MM.1S (cell line): ENCODE data around the gene SERPINA9.

Source experiments
- DNase-seq: peaks from one replicate; pipeline ENCODE4 v3.0.0-alpha.2; 2015
- H2AFZ ChIP-seq: fragments of 300-600 bp; sonication (generic); 2 replicates; pipeline ENCODE4 v1.6.0; 2016; ENCODE audit warnings: antibody characterized with exemption, low read length
- H3F3A ChIP-seq: fragments of 300-600 bp; sonication (generic); 2 replicates; pipeline ENCODE4 v1.6.1; 2016; ENCODE audit warnings: mild to moderate bottlenecking, antibody characterized with exemption, low read length, moderate library complexity, mixed read lengths; ENCODE audit not compliant: insufficient read depth
- H3K27ac ChIP-seq: fragments of 300-600 bp; sonication (generic); 2 replicates; pipeline ENCODE4 v1.5.1; 2016; ENCODE audit warnings: mild to moderate bottlenecking, low read length
- H3K27me3 ChIP-seq: fragments of 300-600 bp; sonication (generic); replicated peaks from 2 replicates; pipeline ENCODE4 v1.6.0; 2016; ENCODE audit warnings: low read length; ENCODE audit not compliant: insufficient read depth
- H3K36me3 ChIP-seq: fragments of 300-600 bp; sonication (generic); replicated peaks from 2 replicates; pipeline ENCODE4 v1.6.1; 2016; ENCODE audit warnings: mild to moderate bottlenecking, low read length, mixed read lengths; ENCODE audit not compliant: insufficient read depth
- H3K4me1 ChIP-seq: fragments of 300-600 bp; sonication (generic); 2 replicates; pipeline ENCODE4 v1.6.1; 2016; ENCODE audit warnings: low read length, mixed read lengths
- H3K4me2 ChIP-seq: fragments of 300-600 bp; sonication (generic); 2 replicates; pipeline ENCODE4 v1.6.0; 2016; ENCODE audit warnings: low read depth, low read length
- H3K4me3 ChIP-seq: fragments of 300-600 bp; sonication (generic); 2 replicates; pipeline ENCODE4 v1.5.1; 2016; ENCODE audit warnings: low read length, mixed read lengths
- H3K79me2 ChIP-seq: fragments of 300-600 bp; sonication (generic); 2 replicates; pipeline ENCODE4 v1.6.1; 2016; ENCODE audit warnings: mixed run types, low read length, mixed read lengths
- H3K9ac ChIP-seq: fragments of 300-600 bp; sonication (generic); 2 replicates; pipeline ENCODE4 v1.6.1; 2016; ENCODE audit warnings: low read length, mixed read lengths
- H3K9me2 ChIP-seq: fragments of 300-600 bp; sonication (generic); replicated peaks from 2 replicates; pipeline ENCODE4 v1.6.1; 2016; ENCODE audit warnings: mild to moderate bottlenecking, low read length, mixed read lengths; ENCODE audit not compliant: insufficient read depth
- H3K9me3 ChIP-seq: fragments of 300-600 bp; sonication (generic); replicated peaks from 2 replicates; pipeline ENCODE4 v1.6.1; 2016; ENCODE audit warnings: mild to moderate bottlenecking, low read length, mixed read lengths; ENCODE audit not compliant: insufficient read depth
- H4K20me1 ChIP-seq: fragments of 300-600 bp; sonication (generic); 2 replicates; pipeline ENCODE4 v1.6.1; 2016; ENCODE audit warnings: mild to moderate bottlenecking, low read length, moderate library complexity, mixed read lengths; ENCODE audit not compliant: insufficient read depth
- CTCF ChIP-seq: fragments of 300-600 bp; sonication (generic); IDR thresholded peaks from 2 replicates; pipeline ENCODE4 v1.5.1; 2016; ENCODE audit warnings: antibody characterized with exemption, low read length, mixed read lengths
- EZH2 ChIP-seq: fragments of 300-600 bp; sonication (generic); optimal IDR thresholded peaks from 2 replicates; pipeline ENCODE3; 2017; ENCODE audit warnings: low read depth, mild to moderate bottlenecking, antibody characterized with exemption, low read length, mixed read lengths
- EZH2phosphoT487 ChIP-seq: fragments of 300-600 bp; sonication (generic); IDR thresholded peaks from 2 replicates; pipeline ENCODE4 v1.6.1; 2018; ENCODE audit warnings: antibody characterized with exemption, low read length

The SERPINA9 gene

GRCh38 chr14:94499673-94500072 is 23.7 kb upstream of the SERPINA9 start:
- Histone ChIP-seq H3K4me2 (no peak overlapping the region), H3K9me2 (no peaks in the 10 kb centered on the region), H3K27ac (no peak overlapping the region), H3K9ac (no peak overlapping the region), H3K9me3 (no peaks in the 10 kb centered on the region), H2AFZ (no peak overlapping the region), H4K20me1 (no peaks in the 10 kb centered on the region), H3F3A (no peaks in the 10 kb centered on the region), H3K4me3 (no peak overlapping the region), H3K36me3 (no peaks in the 10 kb centered on the region), H3K4me1 (no peaks in the 10 kb centered on the region), H3K27me3 (no peaks in the 10 kb centered on the region), H3K79me2 (no peaks in the 10 kb centered on the region)
- no peak for TF ChIP-seq EZH2phosphoT487
- no peak for TF ChIP-seq CTCF
- TF ChIP-seq EZH2, result no peak
- no peak for DNase-seq

DNA sequence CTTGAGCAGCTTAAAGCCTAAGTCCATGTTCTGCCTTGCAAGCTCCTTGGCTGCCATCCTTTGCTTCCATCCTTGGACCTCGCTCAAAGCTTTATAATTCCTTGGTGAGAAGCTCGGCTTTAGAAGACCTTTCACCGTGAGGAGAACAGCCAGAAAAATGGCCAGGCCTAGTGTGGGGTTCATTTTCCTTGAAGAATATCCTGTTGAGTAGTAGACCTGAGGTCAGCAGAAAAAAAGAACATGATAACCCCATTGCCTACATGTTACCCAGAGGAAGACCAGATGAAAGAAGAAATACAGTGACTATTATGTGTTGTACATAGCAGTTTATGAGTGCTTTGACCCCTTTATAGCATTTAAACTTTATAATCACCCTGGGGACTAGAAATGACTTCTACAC is 22.2 kb upstream of the SERPINA9 start:
- H3K4me2 ChIP-seq, result no peak overlapping the region

DNA sequence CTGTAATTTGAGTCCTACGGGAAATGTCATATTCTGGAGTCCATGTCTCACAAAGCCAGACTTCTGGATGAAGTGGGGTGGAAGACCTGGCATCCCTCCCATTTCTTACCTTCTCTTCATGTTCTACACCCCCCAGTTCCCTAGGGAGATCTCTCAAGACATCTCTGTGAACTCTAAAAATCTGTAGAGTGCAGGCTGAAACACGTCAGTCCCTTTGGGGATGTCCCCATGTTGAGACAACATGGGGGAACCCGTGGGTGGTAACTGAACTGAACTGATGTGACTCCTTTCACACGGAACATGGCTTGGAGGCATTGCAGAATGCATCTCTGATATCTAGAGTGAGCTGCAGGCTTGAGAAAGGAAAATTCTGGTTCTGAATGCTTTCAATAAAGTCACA is 18.1 kb upstream of the SERPINA9 start:
- Histone ChIP-seq H3K27me3 (no peaks in the 10 kb centered on the region), H3K79me2 (no peaks in the 10 kb centered on the region), H3K4me1 (no peaks in the 10 kb centered on the region), H3K9me2 (no peaks in the 10 kb centered on the region), H3K4me3 (no peak overlapping the region), H4K20me1 (no peaks in the 10 kb centered on the region), H3F3A (no peaks in the 10 kb centered on the region), H2AFZ (no peak overlapping the region), H3K4me2 (no peak overlapping the region), H3K27ac (no peak overlapping the region), H3K36me3 (no peaks in the 10 kb centered on the region), H3K9me3 (no peaks in the 10 kb centered on the region), H3K9ac (no peak overlapping the region)
- no peak for DNase-seq
- TF ChIP-seq EZH2, result no peak
- no peak for TF ChIP-seq CTCF
- TF ChIP-seq EZH2phosphoT487, result no peak

More for the DNA sequence above, 22.2 kb upstream of the SERPINA9 start:
- no peak for DNase-seq
- Histone ChIP-seq H3K27ac (no peak overlapping the region), H3K4me3 (no peak overlapping the region), H3K4me1 (no peaks in the 10 kb centered on the region), H3K9ac (no peak overlapping the region), H3K36me3 (no peaks in the 10 kb centered on the region), H4K20me1 (no peaks in the 10 kb centered on the region), H3K79me2 (no peaks in the 10 kb centered on the region), H3K27me3 (no peaks in the 10 kb centered on the region), H3K9me2 (no peaks in the 10 kb centered on the region), H3K9me3 (no peaks in the 10 kb centered on the region), H3F3A (no peaks in the 10 kb centered on the region), H2AFZ (no peak overlapping the region)
- TF ChIP-seq EZH2 (no peak), EZH2phosphoT487 (no peak), CTCF (no peak)

- Histone ChIP-seq H2AFZ (no peak overlapping the region), H3K4me1 (no peaks in the 10 kb centered on the region), H3K4me3 (no peak overlapping the region), H3K9me2 (no peaks in the 10 kb centered on the region), H3K27me3 (no peaks in the 10 kb centered on the region), H3K9ac (no peak overlapping the region), H3K4me2 (no peak overlapping the region), H3K36me3 (no peaks in the 10 kb centered on the region), H3F3A (no peaks in the 10 kb centered on the region), H3K79me2 (no peaks in the 10 kb centered on the region), H3K27ac (no peak overlapping the region), H3K9me3 (no peaks in the 10 kb centered on the region), H4K20me1 (no peaks in the 10 kb centered on the region)
- no peak for DNase-seq
- TF ChIP-seq CTCF (no peak), EZH2phosphoT487 (no peak), EZH2 (no peak)
These were observed 15.5 kb upstream of the SERPINA9 start for GRCh38 chr14:94491511-94491910.
